CD4-positive, alpha-beta T cell treated with Interleukin-6 for 4 hours (primary cell): ENCODE measurements around the gene RPTOR.

ENCODE experiments used
- DNase-seq: peaks from one replicate; pipeline ENCODE4 v3.0.0-alpha.2; 2020; ENCODE audit warnings: mixed read lengths

The RPTOR gene

GRCh38 chr17:80855196-80855947 lies 310.7 kb downstream of the RPTOR start:
- no peak for DNase-seq

- peak; percentile 86 for DNase-seq
Measured at GRCh38 chr17:80855948-80856862, 311.6 kb downstream of the RPTOR start.

GRCh38 chr17:80856863-80857755 lies 312.5 kb downstream of the RPTOR start:
- no peak for DNase-seq

- no peak for DNase-seq
Measured at GRCh38 chr17:80857756-80858171, 313.1 kb downstream of the RPTOR start.

- no peak for DNase-seq
Measured at GRCh38 chr17:80858301-80859001, 313.8 kb downstream of the RPTOR start.

DNA sequence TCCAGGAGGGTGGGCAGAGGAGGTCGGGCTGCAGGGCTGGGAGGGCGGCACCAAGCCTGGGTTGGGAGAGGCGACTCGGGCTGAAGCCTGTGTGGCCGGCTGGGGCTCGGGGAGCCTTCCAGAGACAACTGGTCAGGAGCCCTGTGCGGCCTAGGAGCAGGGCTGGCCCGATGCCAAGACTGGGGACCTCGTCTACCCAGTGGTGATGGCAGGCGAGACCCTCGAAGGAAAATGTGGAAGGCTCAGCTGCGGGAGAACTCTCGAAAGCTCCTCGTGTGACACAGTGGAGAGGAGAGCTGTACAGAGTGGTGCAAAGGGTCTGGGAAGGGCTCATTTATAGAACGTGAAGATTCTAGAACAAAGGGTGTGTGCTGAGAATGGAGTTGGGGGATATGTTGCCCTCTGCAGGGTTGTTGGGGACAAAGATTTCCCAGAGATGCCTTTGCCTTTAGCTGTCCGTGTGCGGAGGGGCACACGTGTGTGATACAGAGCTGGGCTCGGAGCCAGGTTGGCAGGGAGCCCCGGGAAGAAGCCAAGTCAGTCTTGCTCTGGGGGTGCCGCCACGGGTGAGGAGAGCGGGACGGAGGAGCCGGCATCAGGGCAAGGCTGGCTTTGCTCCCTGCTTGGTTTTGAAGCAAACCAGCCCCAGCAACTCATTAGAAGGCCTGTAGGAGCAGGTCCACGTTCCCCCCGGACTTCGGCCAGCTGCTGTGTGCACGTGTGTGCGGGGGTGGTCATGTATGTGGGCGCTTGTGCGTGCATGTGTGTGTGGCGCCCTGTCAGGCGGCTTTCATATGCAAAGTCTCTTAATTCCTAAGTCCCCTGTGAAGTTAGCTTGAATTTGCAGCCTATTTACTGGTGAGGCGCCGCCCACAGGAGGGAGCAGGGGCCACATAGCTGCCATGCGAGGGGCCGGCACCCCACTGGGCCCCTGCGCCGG lies 314.6 kb downstream of the RPTOR start:
- DNase-seq, result no peak

- DNase-seq, result no peak
Measured at GRCh38 chr17:80860101-80860671, 315.5 kb downstream of the RPTOR start.

GRCh38 chr17:80860703-80861417 lies 316.2 kb downstream of the RPTOR start:
- DNase-seq, result no peak

GRCh38 chr17:80861418-80861815 lies 316.8 kb downstream of the RPTOR start:
- no peak for DNase-seq

DNA sequence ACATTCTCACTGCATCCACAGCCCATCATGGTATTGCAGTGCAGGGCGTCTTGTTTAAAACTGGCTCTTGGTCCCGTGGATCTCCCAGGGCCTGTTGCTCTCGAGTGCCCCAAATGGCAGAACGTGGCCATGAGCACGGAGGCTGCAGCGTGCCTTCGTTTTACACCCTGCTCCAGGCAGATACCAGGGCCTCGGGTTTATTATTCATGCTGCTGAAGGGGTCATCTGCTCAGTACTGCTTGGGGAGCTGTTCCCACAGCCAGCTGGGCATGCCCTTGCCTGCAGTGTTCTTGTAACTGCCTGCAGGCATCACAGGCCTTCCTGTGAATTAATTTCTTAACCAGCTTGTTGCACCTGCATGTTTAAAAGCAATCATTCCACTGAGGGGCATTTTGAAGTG lies 317.3 kb downstream of the RPTOR start:
- peak; percentile 71 for DNase-seq

- DNase-seq, result no peak
Measured at GRCh38 chr17:80862481-80862961, 317.9 kb downstream of the RPTOR start.

- no peak for DNase-seq
Measured at GRCh38 chr17:80862978-80863377, 318.3 kb downstream of the RPTOR start.

GRCh38 chr17:80863626-80864025 lies 319.0 kb downstream of the RPTOR start:
- no peak for DNase-seq

DNA sequence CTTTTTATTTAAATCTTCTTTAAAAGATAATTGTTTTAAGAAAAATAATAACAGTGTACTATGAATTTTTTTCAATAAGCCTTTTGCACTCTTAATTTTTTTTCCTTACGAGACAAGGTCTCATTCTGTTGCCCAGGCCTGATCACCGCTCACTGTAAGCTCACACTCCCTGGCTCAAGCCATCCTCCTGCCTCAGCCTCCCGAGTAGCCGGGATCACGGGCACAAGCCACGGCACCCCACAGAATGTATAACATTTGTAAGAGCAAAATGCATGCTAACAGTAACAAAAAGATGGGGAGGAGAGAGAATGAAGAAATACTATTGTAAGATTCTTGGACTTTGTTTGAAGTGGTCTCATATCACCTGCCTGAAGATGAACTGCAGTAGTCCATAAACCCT lies 320.1 kb downstream of the RPTOR start:
- no peak for DNase-seq

GRCh38 chr17:80866050-80866793 lies 321.6 kb downstream of the RPTOR start:
- DNase-seq, result peak; percentile 76

DNA sequence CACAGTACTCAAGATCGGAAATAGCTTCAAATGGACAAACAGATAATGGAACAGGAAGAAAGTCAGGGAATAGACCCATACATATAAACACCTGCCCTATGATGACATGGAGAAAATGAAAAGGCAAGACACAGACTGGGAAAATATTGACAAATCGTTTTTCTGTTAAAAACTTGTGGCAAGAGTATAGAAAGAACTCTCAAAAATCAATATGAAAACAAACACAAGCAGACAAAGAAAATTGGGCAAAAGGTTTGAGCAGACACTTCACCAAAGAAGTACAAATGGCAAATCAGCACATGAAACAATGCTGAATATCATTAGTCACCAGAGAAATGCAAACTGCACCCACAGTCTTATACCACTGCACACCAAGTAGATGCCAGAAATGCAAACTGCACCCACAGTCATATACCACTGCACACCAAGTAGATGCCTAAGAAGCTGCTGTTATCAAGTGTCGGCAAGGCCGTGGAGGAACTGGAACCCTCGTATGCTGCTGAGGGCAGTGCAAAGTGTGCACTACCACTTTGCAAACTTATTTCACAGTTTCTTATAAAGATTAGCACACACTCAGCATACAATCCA lies 323.5 kb downstream of the RPTOR start:
- no peak for DNase-seq

GRCh38 chr17:80869481-80870145 lies 325.0 kb downstream of the RPTOR start:
- no peak for DNase-seq

- DNase-seq, result peak; percentile 54
Measured at GRCh38 chr17:80870401-80870800, 325.8 kb downstream of the RPTOR start.
